Calu3 (cell line): ENCODE measurements around the gene SGCA. TPM values are rescaled to one million over a fixed set of nuclear protein-coding genes. Genes with fewer than 3 reads are reported as not detected.

Experiments
- BruUV-seq: library from RNA; stranded (reverse); fragments of 400-500 nt; replicated peaks from 2 replicates; lab custom pipeline; 2021; lab: Mats Ljungman, UMichigan
- CTCF ChIA-PET: fragments of 300-600 bp; sonication (Branson Sonifier 250); formaldehyde crosslinking; loops from one replicate; lab custom pipeline; 2022; ENCODE audit warnings: antibody characterized with exemption; lab: Charles Lee
- DNase-seq: peaks from one replicate; pipeline ENCODE4 v3.0.0; 2022
- H3K27ac Mint-ChIP-seq: one replicate; pipeline ENCODE4 v1.8.0; 2022; ENCODE audit warnings: mixed read lengths; ENCODE audit not compliant: unreplicated experiment
- H3K27me3 Mint-ChIP-seq: one replicate; pipeline ENCODE4 v1.8.0; 2022; ENCODE audit warnings: mixed read lengths; ENCODE audit not compliant: unreplicated experiment
- H3K36me3 Mint-ChIP-seq: one replicate; pipeline ENCODE4 v1.8.0; 2022; ENCODE audit warnings: mild to moderate bottlenecking, moderate library complexity, mixed read lengths; ENCODE audit not compliant: insufficient read depth, unreplicated experiment
- H3K4me1 Mint-ChIP-seq: one replicate; pipeline ENCODE4 v1.8.0; 2022; ENCODE audit warnings: mild to moderate bottlenecking, low read depth, mixed read lengths; ENCODE audit not compliant: unreplicated experiment
- H3K4me3 Mint-ChIP-seq: one replicate; pipeline ENCODE4 v1.8.0; 2022; ENCODE audit warnings: mild to moderate bottlenecking, low read depth, moderate library complexity, mixed read lengths; ENCODE audit not compliant: unreplicated experiment
- H3K9me3 Mint-ChIP-seq: one replicate; pipeline ENCODE4 v1.8.0; 2022; ENCODE audit warnings: low read depth, mixed read lengths; ENCODE audit not compliant: unreplicated experiment
- intact Hi-C: fragments of 100-400 bp; cut with micrococcal nuclease; formaldehyde crosslinking; loops from one replicate; pipeline ENCODE4 v1.10.0; 2022; ENCODE audit not compliant: unreplicated experiment
- total RNA-seq: library from RNA; stranded (reverse); gene quantifications from 2 replicates; pipeline ENCODE4 v1.2.3, GENCODE V29; 2022
- TF ChIP-seq, protein P1 (sequence below): fragments of 200-600 bp; IDR thresholded peaks from one replicate; pipeline ENCODE4 v1.8.0; 2022; ENCODE audit warnings: antibody characterized with exemption; ENCODE audit not compliant: unreplicated experiment

SGCA gene
- total RNA-seq, 1 experiment from 2014 or later: not detected

DNA sequence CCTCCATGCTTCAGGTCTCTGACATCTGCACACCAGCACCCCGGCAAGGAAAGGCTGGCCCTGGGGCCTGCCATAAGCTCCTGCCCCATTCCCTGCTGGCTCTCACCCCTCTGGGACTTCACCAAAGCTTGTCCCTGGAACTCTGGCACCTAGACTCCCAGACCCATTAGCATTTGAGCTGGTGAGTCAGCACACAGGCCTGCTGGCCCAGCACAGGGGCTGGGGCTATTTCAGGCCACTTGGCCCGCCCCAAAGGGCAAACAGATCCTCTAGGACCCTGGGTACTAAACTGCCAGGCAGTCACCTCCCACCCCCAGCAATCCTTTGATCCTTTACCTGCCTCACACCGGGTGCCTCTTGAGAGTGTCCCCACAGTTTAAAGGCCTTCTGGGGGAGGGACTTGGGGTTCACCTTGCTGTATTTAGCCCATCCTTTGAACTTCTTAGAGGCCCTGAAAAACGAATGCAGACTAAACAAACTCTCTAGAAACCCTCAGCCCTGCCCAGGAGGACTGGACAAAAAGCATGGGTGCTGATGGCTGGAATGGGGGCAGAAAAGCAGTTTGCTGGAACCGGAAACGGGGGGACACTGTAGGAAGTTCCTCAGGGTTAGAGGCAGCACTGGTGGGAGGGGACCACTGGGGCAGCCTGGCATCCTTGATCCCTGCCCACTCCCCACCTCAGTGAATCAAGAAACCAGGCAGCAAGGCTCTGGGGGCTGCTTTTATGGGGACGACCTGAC is 32.6 kb upstream of the SGCA start:
- peak; percentile 42 for DNase-seq
- Mint-ChIP-seq H3K9me3 (no peaks in the 10 kb centered on the region), H3K4me3 (no peak overlapping the region), H3K27ac (no peak overlapping the region), H3K27me3 (peaks cover 39% of the 10 kb centered on the region), H3K36me3 (peaks cover 42% of the 10 kb centered on the region), H3K4me1 (peaks cover 25% of the 10 kb centered on the region)
- intact Hi-C loops: no loop called here
- CTCF ChIA-PET: no interaction called here
- TF ChIP-seq, protein P1, sequence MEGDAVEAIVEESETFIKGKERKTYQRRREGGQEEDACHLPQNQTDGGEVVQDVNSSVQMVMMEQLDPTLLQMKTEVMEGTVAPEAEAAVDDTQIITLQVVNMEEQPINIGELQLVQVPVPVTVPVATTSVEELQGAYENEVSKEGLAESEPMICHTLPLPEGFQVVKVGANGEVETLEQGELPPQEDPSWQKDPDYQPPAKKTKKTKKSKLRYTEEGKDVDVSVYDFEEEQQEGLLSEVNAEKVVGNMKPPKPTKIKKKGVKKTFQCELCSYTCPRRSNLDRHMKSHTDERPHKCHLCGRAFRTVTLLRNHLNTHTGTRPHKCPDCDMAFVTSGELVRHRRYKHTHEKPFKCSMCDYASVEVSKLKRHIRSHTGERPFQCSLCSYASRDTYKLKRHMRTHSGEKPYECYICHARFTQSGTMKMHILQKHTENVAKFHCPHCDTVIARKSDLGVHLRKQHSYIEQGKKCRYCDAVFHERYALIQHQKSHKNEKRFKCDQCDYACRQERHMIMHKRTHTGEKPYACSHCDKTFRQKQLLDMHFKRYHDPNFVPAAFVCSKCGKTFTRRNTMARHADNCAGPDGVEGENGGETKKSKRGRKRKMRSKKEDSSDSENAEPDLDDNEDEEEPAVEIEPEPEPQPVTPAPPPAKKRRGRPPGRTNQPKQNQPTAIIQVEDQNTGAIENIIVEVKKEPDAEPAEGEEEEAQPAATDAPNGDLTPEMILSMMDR: no peak
- no TSS peak for BruUV-seq

DNA sequence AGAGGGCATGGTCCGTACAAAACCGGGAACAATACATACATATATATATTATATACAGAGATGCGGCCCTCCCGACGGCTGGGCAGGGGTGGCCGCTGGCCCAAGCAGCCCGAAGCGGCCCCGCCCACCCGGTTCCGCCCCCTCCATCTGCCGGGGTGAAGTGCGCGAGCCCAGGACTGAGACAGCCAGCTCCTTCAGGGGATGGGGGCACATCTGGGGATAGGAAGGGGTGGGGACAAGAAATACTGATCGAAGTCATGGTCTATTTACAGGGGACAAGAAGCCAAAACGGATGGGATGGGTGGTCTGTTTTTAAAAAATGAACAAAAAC is 32.1 kb upstream of the SGCA start:
- TF ChIP-seq, protein P1: no peak
- Mint-ChIP-seq H3K4me3 (no peak overlapping the region), H3K27ac (no peak overlapping the region), H3K9me3 (no peaks in the 10 kb centered on the region), H3K27me3 (peaks cover 33% of the 10 kb centered on the region), H3K4me1 (peaks cover 20% of the 10 kb centered on the region), H3K36me3 (peaks cover 42% of the 10 kb centered on the region)
- CTCF ChIA-PET: no interaction called here
- intact Hi-C loops: no loop called here
- no TSS peak for BruUV-seq
- no peak for DNase-seq

DNA sequence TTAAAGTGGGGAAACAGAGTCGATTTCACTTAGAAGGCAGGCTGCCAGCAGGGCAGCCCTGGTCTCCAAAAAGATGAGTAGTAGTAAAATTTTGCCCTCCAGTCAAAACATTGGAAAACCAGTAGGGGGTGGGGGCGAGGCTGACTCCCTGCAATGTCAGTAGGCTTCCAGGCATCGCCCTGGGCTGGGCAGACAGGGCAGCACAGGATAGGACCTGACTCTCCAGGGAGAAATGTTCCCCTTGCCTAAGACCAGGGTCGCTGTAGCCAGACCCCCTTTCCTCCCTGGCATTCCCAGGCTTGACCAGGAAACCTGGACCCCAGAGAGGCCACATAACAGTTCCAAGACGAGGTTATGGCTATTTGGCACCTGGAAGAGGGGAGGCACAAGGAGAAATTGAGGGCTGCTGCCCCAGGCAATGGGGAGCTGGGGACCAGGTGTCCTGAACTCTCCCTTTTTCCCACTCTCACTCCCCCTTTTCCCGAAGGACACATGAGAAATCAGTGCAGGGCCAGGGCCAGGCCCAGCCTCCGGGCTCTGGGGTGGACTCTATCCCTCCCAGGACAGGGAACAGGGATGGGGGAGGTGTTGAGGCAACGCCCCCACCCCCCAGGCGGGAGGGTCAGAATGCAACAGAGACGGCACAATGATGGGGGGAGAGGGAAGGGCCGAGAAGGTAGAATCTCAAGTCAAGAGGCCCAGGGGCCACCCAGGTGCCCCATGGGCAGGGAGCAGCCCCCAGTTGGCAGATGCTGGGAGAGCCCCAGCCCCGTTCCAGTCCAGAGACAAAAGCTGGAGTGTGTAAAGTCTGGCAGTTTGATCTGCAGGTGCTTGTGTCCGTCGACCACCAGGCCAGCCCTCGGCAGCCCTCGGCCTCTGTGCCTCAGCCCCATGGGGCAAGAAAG is 31.3 kb upstream of the SGCA start:
- CTCF ChIA-PET: no interaction called here
- Mint-ChIP-seq H3K9me3 (no peaks in the 10 kb centered on the region), H3K4me1 (peaks cover 13% of the 10 kb centered on the region), H3K27ac (no peak overlapping the region), H3K27me3 (peaks cover 26% of the 10 kb centered on the region), H3K36me3 (peaks cover 46% of the 10 kb centered on the region), H3K4me3 (no peak overlapping the region)
- peak; percentile 29 for DNase-seq
- intact Hi-C loops: no loop called here
- TF ChIP-seq, protein P1: no peak
- BruUV-seq: TSS peak; percentile 53

DNA sequence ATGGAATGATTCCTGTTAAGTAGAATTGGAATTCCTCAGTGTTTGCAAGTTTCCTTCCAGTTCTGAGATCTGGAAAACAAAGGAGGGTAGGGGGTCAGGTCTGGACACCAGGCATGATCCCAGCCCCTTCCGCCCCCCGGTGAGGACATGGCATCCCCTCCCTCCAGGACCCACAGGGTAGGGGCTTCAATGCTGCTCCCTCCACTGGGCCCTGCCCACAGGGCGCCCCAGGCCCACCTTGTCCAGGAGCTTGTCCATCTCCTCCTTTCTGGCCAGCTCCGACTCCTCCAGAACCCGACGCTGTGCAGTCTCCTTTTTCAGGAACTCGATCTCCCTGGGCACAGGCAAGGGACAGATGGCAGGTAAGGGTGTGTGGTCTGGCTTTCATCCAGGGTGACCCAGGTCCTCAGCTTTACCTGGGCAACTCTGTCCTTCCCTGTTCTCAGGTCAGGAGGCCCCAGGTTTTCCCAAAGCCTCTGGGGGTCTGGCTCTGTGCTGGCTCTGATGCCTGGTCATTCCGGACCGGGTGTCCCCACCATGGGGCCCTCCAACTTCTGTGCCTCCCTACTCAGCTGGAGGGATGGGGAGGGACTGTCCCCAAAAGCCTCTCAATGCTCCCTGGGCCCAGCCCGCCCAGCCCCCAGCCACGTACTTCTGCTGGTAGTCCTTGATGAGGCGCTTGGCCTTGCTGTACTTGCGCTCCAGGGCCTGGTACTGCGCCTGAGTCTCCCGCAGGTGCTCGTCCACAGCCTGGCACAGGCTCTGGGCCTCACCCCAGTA is 30.3 kb upstream of the SGCA start:
- Mint-ChIP-seq H3K27me3 (peaks cover 16% of the 10 kb centered on the region), H3K36me3 (peaks cover 56% of the 10 kb centered on the region), H3K4me1 (peaks cover 8% of the 10 kb centered on the region), H3K27ac (peak overlapping the region; percentile 37), H3K9me3 (no peaks in the 10 kb centered on the region), H3K4me3 (no peak overlapping the region)
- TF ChIP-seq, protein P1: no peak
- DNase-seq: no peak
- intact Hi-C loops: no loop called here
- CTCF ChIA-PET: interaction anchor here (1.2 to 1.5 kb wide), 3 partner anchors 13 to 23 kb away, joined by 3 to 7 read pairs (median 4); no protein-coding TSS in a partner anchor
- no TSS peak for BruUV-seq
